ENCODE data around the gene PPP6R3.

PPP6R3 gene

DNA sequence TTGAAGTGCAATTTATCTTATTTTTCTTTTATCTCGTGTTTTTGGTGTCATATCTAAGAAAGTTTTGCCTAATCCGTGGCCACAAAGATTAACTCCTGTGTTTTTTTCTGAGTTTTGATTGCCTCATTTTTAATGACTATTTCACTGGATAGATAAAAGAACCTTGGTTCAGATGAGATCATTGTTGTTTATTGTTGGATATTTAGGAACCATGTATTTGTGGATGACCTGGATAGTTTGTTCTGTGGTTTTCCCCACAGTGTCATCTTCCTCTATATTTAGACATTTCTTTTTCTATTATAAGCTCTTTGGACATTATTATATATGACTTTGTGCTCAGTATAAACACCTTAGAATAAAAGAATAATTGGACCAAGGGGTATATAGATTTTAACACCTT lies 37.2 kb downstream of the PPP6R3 start:
- DNase-seq, result no peak

- DNase-seq, result no peak
Measured at GRCh38 chr11:68498321-68498720, 37.8 kb downstream of the PPP6R3 start.

DNA sequence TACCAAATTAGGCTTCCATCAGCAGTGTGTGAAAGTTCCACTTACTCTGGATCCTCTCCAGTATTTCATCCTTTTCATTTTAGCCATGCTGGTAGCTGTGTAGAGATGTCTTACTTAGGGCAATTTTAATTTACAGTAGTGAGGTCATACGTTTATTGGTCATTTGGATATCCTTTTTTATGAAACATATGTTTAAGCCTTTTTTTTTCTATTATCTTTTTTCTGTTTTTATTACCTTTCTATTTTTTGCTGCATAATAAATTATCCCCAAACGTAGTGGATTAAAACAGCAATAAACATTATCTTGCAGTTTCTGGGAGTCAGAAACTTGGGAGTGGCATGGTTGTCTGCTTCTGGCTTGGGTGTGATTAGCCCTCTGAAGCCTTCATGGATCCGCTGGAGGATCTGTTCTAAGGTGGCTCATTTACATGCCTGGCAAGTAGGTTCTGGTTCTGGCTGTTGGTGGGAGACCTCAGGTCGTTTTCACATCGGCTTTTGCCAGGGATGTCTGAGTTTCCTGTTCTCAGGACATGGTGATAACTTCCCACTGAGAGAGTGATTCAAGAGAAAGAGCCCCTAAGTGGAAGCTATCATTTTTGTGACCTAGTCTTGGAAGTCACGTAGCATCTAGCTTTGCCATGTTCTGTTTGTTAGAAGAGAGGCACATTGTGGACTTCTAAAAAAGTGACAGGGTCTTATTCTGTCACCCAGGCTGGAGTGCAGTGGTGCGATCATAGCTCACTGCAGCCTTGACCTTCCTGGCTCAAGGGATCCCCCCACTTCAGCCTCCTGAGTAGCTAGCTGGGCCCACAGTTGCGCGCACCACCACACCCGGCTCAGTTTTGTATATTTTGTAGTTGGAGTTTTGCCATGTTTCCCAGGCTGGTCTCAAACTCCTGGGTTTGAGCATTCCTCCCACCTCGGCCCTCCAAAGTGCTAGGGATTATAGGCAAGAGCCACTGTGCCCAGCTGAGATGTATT lies 38.6 kb downstream of the PPP6R3 start:
- DNase-seq, result no peak

- DNase-seq, result no peak
Measured at GRCh38 chr11:68500206-68500605, 39.7 kb downstream of the PPP6R3 start.

DNA sequence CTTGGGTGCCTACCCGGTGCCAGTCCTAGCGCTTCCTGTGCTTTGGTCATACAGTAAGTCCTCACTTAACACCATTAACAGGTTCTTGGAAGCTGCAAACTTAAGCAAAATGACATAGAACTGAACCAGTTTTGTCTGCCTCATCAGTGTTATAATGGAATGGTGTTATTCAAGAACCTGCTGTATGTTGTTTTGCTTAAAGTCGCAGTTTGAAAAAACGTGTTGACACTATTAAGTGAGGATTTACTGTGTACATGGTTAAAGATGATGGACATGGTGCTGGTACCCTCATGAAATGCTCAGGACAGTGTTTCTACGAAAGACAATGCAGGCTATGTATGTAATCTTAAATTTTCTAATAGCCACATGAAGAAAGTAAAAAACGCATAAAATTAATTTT lies 41.3 kb downstream of the PPP6R3 start:
- no peak for DNase-seq

DNA sequence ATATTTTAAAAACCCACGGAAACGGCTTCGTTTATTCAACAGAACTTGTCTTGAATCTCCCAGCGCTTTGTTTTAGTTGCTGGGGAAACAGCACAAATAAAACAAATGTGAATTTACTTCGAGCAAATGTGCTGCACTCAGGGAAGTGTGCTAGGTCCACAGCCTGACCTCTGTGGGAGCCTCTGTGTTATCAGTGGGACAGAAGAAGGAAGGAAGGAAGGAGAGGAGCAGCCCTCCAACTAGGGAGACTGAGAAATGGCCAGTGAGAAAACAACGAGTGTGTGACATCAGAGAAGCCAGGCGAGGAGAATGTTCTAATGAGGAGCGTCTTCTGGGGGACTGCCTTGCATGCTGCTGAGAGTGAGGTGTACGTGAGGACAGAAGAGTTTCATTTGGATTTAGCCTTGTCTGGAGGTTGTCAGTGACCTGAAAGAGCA lies 42.7 kb downstream of the PPP6R3 start:
- DNase-seq, result no peak

DNA sequence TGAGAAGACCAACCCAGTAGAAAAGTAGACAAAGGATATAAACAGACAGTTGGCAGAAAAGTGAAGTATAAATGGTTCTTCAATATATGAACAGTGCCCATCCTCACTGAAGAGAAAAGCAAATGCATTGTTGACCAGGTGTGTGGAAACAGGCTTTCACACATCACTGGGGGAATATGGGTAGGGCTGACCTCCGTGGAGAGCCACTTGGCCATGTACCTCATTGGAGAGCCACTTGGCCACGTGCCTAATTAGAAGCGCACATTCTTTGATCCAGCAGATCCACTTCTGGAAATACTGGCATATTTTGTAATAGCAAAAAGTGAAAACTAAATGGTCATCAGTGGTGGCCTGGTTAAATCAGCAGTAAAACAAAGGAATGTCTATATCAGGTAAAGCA lies 43.2 kb downstream of the PPP6R3 start:
- no peak for DNase-seq

DNA sequence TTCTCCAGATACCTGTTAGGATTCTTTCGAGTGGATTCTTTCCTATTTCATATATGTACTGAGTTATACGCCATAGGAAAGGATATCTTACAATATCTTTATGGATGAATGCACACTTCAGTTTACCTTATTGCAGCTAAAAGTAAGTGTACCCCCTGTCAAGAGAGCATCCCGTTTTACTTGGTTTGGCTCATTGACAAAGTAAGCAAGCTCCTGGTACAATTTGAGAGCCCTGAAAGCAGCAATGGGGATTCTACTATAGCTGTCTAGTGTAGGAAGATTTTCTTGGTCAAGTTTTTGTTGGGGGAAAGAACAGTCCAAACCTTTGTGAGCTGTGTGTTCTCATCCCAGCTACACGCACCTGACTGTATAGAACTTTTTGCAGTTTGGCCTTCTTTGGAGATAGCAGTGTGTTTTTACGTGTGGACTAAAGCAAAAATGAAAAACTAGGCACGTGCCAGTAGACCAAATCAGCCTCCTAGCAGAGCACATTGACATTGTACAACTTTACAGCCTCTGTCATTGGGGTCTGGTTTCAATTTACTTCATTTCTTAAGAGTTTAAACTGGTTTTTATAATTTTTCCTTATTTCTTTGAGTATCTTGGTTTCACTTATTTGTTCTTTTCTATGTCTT lies 44.0 kb downstream of the PPP6R3 start:
- DNase-seq, result no peak

DNA sequence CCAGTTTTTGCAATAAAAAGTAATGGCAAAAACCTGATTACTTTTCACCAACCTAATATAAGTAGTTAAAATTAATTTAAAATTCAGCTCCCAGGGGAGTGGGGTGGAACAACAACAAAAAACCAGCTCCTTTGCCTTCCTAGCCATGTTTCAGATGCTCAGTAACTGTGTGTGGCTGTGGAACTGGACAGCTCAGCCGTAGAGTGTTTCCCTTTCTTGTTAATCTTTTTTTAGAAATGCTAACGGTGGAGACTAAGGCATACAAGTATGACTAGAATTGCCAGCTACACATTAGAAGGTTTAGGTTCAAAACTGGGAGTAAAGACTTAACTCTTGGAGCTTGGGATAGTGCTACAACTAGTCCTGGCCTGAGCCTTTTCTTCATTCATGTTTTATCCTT lies 45.0 kb downstream of the PPP6R3 start:
- DNase-seq, result no peak

GRCh38 chr11:68506908-68507307 lies 46.4 kb downstream of the PPP6R3 start:
- no peak for DNase-seq

DNA sequence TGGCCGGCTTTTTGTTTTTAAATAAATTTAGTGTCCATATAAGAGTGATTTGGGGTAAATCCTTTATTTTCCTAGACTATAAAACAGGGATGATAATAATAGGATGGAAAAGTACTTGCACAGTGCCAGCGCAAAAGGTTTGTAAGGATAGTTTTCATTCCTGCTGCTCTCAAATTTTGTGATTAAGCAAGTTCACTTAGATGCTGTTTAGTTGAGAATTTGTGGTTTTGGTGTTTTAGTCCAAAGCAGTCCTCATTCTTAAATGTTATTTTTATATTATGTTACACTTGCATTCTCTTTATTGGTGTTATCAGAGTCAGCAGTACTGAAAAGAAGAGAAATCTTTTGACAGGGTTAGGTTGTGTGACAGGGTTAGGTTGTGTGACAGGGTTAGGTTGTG lies 47.9 kb downstream of the PPP6R3 start:
- no peak for DNase-seq

DNA sequence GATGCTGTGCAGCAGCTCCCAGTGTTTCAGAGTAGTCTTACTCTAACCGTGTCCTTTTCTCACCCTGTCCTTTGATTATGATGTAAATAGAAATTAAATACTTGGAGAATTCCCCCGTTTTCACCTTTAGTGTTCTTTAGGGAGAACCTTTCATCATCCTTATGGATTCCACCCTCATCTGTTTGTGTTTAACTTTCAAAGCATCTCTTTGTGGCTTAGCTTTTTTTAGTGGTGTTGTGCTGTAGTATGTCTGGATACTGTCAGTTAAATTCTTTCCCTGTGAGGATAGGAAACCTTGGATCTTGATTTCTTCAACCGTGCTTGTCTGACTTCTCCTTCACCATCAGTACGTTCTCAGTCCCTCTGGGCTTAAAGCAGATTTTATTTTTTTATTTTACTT lies 48.5 kb downstream of the PPP6R3 start:
- DNase-seq, result no peak

DNA sequence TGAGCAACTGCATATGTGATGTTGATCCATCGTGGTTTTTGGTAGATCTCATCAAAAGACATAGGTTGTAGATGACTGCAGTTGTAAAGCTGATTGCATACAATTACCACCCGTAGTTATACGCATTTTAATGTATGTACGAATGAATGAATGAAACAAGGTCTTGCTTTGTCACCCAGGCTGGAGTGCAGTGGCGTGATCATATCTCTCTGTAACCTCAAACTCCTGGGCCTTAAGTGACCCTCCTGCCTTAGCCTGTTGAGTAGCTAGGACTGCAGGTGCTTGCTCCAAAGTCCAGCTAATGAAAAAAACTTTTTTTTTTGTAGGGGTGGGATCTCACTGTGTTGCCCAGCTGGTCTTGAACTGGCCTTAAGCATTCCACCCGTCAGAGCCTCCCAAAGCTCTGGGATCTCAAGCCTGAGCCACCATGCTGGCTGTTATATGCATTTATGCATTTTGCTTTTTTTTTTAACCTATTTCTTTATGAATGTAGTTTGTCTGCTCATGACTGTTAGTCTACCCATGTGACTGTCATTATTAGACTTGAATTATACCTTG lies 53.5 kb downstream of the PPP6R3 start:
- DNase-seq, result no peak

- DNase-seq, result no peak
Measured at GRCh38 chr11:68517121-68517741, 56.7 kb downstream of the PPP6R3 start.

- no peak for DNase-seq
Measured at GRCh38 chr11:68518191-68518590, 57.6 kb downstream of the PPP6R3 start.

- no peak for DNase-seq
Measured at GRCh38 chr11:68521969-68522652, 61.6 kb downstream of the PPP6R3 start.

DNA sequence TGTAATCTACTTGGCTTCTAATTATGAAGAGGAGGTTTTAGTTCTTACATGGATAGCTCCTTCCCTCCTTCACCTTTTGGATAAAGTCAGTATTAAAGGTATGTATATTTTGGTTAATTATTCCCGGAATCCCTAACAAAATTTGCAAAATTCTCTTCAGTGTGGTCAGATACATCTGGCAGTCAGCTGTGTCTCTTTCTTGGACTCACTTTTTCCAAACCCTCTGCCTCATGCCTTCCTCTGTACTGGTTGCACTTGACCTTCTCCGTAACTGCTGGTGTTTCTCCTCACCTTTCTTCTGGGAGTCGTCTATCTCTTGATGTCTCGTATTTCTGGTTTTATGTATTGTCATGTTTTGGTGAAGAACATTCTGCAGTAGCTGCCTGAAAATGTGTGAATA lies 62.5 kb downstream of the PPP6R3 start:
- no peak for DNase-seq

GRCh38 chr11:68523743-68524142 lies 63.2 kb downstream of the PPP6R3 start:
- no peak for DNase-seq

- no peak for DNase-seq
Measured at GRCh38 chr11:68524213-68524612, 63.7 kb downstream of the PPP6R3 start.

- no peak for DNase-seq
Measured at GRCh38 chr11:68524681-68525080, 64.1 kb downstream of the PPP6R3 start.

DNA sequence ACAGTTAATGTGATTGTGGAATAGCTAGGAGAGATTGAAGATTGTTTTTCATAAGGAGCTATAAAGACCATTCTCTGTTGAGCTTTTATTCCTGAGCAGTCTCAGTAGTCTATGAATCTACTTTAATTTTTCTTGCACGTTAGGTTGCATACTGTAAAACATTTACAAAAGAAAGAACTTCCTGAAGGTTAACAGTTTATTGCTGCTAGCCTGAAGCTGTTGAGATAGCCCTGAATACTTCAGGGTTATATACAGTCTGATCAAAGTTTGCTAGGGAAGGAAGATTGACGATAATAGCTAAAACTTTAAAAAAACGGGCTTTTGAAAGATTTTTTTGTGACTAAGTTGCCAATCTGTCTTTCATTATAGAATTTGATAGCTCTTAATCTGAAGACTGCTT lies 64.8 kb downstream of the PPP6R3 start:
- no peak for DNase-seq

DNA sequence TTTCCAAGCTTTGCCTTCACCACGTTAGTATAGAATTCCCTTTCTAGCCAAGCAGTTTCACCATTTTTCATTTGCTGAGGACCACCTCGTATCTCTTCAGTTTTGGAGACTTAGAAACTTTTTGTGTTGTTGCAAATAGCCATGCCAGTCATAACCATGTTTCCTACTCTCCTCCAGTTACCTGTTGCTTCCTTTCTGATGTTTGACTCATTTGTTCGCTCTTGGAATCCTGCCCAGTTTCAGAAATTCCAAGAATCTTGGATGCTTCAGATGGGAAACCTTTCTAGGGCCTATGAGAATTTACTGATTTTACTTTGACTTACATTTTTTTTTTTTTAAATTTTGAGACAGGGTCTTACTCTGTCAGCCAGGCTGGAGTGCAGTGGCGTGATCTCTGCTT lies 65.4 kb downstream of the PPP6R3 start:
- DNase-seq, result no peak

GRCh38 chr11:68527585-68527984 lies 67.0 kb downstream of the PPP6R3 start:
- DNase-seq, result no peak

All from activated gamma-delta T cell (primary cell).